Measurements from ENCODE around the gene SLC25A21. TPM values are rescaled to one million over a fixed set of nuclear protein-coding genes. Genes with fewer than 3 reads are reported as not detected.

The SLC25A21 gene
- total RNA-seq, 1 experiment from 2014 or later: 7.1 TPM

GRCh38 chr14:36824854-36825253 lies 347.6 kb downstream of the SLC25A21 start:
- Mint-ChIP-seq H3K4me3 (no peak overlapping the region), H3K4me1 (peaks cover 20 to 24% of the 10 kb centered on the region in 2 experiments), H3K27me3 (ENCODE audit: low read depth) (no peaks in the 10 kb centered on the region), H3K9me3 (no peaks in the 10 kb centered on the region), H3K36me3 (ENCODE audit: insufficient read depth in 1 of 3, low read depth in 3 of 3) (no peaks in the 10 kb centered on the region; a peak in 1 of 7 replicates), H3K27ac (no peak overlapping the region; a peak in 1 of 7 replicates)
- Histone ChIP-seq H3K56ac (ENCODE audit: insufficient read length, low read depth, low read length) (no peak overlapping the region), H3T11ph (ENCODE audit: low read length) (no peak overlapping the region), H3K79me1 (ENCODE audit: insufficient read depth, low read depth, low read length, poor library complexity, severe bottlenecking) (no peaks in the 10 kb centered on the region), H2BK12ac (ENCODE audit: insufficient read length, low read depth, low read length) (no peak overlapping the region), H3K27me3 (ENCODE audit: insufficient read depth, low read length) (no peaks in the 10 kb centered on the region), H3K14ac (ENCODE audit: insufficient read depth, low read length) (no peak overlapping the region), H3K23me2 (ENCODE audit: insufficient read length, low read depth, low read length, poor library complexity, severe bottlenecking) (no peaks in the 10 kb centered on the region), H3K27ac (ENCODE audit: insufficient read length, low read depth, low read length) (no peak overlapping the region), H2BK5ac (ENCODE audit: insufficient read length, low read length) (no peak overlapping the region), H2BK120ac (ENCODE audit: low read depth, low read length, poor library complexity, severe bottlenecking) (no peak overlapping the region), H4K20me1 (ENCODE audit: control insufficient read depth, insufficient read depth, insufficient read length) (no peaks in the 10 kb centered on the region), H4K91ac (ENCODE audit: insufficient read length, low read depth, low read length) (no peak overlapping the region), H3K9ac (ENCODE audit: extremely low read depth, insufficient read length, low read length) (no peak overlapping the region), H3K4me2 (ENCODE audit: insufficient read depth, insufficient read length, low read length) (no peak overlapping the region), H3K9me3 (ENCODE audit: control insufficient read depth, low read depth, low read length) (no peaks in the 10 kb centered on the region), H3K4me1 (ENCODE audit: insufficient read depth, low read length) (no peaks in the 10 kb centered on the region; the same call in 1 of the 2 replicates), H2BK15ac (ENCODE audit: low read depth, low read length) (no peak overlapping the region), H3K4ac (ENCODE audit: low read depth, low read length) (no peak overlapping the region), H2BK20ac (ENCODE audit: low read depth, low read length, poor library complexity, severe bottlenecking) (no peak overlapping the region), H4K5ac (ENCODE audit: insufficient read length, low read depth, low read length) (no peak overlapping the region), H3K18ac (ENCODE audit: insufficient read length, low read depth, low read length) (no peak overlapping the region), H4K8ac (replicated peaks; ENCODE audit: insufficient read length, low read depth, low read length) (no peak overlapping the region), H2AK5ac (ENCODE audit: insufficient read length, low read length) (no peak overlapping the region), H3K79me2 (ENCODE audit: insufficient read depth, low read length) (no peaks in the 10 kb centered on the region), H3K23ac (ENCODE audit: insufficient read length, low read depth, low read length) (no peak overlapping the region), H2AFZ (ENCODE audit: low read length) (no peak overlapping the region)
- no peak for TF ChIP-seq CTCF (conservative IDR thresholded peaks at IDR 0.05)
- DNase-seq: no peak
- no CpG with 5 or more reads among the region's 4 CpGs for WGBS (ENCODE audit: extremely low coverage, insufficient read length, low lambda C conversion rate)

All from H9 (cell line).